Measurements from ENCODE around the gene SIX1.

The SIX1 gene

DNA sequence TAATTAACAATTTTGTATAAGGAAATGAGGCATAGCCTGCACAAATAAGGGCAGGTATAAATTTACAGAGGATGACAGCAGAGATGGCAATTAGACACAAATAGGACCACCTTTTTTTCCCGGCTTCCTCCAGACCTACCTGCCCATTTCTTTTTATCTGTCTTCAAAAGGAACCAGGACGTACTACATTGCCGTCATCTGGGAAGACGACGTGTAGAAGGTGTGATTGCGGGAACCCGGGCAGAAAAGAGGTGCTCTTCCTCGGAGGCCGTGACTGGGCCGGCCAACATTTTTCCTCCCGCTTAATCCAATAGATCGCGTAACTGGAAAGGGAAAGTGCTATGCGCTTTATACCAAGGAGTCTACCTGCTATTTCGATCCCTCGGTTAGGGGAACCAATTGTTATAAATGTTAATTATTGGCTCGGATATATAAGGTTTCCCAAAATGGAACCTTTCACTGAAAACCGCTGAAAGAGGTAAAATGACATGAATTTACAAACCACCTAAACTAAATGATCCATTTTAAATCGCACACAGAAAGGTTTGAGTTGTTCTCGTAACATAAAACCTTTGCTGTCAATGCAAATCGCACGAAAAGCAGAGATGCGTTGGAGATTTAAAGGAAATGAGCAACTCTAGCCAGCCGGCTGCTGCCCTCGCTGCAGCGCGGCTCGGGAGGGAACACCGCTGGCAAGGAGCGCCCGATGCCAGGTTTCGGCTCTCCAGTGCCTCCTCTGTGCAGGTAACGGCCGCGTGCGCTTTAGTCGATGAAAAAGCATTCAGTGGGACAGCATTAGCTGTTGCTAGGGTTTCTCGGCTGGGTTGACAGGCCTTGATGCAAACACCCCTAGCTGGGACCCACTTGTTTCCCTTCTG lies 2.8 kb upstream of the SIX1 start:
- DNase-seq (ENCODE audit: extremely low spot score): no peak
- ChIA-PET CTCF (interaction anchor here (0.6 kb wide), 1 partner anchor 70 kb away, joined by 3 read pairs; no protein-coding TSS in a partner anchor), POLR2A (interaction anchor here (1.2 kb wide), 1 partner anchor 329 kb away, joined by 5 read pairs; the partner anchor contains the start of genes SLC38A6 and TRMT5)
- no peak for TF ChIP-seq BHLHE40 (IDR thresholded peaks at IDR 0.05; ENCODE audit: borderline replicate concordance)
- TF ChIP-seq, protein P1, sequence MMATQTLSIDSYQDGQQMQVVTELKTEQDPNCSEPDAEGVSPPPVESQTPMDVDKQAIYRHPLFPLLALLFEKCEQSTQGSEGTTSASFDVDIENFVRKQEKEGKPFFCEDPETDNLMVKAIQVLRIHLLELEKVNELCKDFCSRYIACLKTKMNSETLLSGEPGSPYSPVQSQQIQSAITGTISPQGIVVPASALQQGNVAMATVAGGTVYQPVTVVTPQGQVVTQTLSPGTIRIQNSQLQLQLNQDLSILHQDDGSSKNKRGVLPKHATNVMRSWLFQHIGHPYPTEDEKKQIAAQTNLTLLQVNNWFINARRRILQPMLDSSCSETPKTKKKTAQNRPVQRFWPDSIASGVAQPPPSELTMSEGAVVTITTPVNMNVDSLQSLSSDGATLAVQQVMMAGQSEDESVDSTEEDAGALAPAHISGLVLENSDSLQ (IDR thresholded peaks at IDR 0.05): 0 out of 2 replicates have a peak, but pooled peaks have one; percentile 24
- TF ChIP-seq FOXM1 (IDR thresholded peaks at IDR 0.05; ENCODE audit: borderline replicate concordance): no peak
- TF ChIP-seq NFRKB (IDR thresholded peaks at IDR 0.05): no peak

DNA sequence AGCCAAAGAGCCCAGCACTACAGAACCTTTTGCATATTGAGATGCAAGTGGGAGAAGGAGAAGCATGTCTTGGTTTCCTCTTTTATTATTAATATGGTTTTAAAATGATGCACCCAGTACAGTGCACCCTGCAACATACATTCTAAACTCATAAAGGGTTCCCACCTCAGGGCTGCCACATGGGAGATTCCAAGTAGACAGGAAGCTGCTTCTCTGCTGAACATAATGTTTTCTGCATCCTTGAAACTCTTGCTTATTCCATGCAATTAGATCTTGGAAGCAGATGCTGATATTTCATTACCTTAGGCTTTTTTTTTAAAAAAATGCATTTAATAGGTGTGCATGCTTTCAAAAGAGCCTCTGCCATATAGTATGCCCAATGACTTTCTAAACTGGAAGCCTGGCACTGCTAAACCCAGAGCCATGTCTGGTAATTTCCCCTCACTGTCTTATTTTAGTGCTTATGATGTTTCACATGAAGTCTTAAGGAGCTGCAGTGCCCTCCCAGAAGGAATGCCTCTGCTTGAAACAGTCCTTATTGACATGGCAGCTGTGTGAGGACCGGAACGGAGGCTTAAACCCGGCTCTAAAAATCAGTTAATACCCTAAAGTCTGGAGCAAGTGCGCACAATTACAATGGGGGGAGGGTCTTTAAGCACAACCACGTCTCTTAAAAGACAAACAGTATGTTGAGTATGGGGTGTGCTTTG lies 2.0 kb upstream of the SIX1 start:
- ChIA-PET POLR2A (interaction anchor here (1.0 kb wide), 1 partner anchor 8 kb away, joined by 4 read pairs; no protein-coding TSS in a partner anchor), CTCF (no interaction called here)
- DNase-seq (ENCODE audit: extremely low spot score): no peak
- TF ChIP-seq SUZ12 (IDR thresholded peaks at IDR 0.05): no peak
- no peak for TF ChIP-seq ZNF384 (IDR thresholded peaks at IDR 0.05)
- TF ChIP-seq FOXA1 (IDR thresholded peaks at IDR 0.05): no peak
- no peak for TF ChIP-seq L3MBTL2 (conservative IDR thresholded peaks at IDR 0.05)

DNA sequence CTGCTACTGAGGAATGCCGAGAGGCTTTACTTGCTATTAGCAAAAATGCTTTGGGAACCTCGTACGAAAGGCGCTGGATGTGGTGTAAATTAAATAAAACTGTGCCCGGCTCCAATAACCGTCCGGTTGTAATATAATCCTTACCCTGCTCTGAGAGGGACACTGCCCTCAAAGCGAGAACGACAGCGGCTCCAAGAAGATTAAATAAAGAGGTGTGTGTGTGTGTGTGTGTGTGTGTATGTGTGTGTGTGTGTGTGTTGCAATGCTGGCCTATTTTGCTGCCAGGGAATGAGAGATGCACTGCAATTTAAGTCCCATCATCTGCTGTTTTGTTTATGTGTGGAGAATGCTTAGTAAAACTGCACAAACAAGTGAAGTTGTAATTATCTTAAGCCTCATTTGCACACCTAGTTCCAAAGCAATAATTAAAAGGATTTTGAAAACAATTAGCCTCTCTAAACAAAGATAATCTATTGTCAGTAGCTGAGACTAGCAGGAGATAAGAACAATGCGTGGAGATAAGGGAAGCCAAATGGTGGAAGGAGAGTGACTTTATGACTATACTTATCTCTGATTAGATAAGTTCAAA lies 1.2 kb upstream of the SIX1 start:
- DNase-seq (ENCODE audit: extremely low spot score): no peak
- TF ChIP-seq ELF4 (IDR thresholded peaks at IDR 0.05) (no peak), TARDBP (IDR thresholded peaks at IDR 0.05) (no peak), L3MBTL2 (conservative IDR thresholded peaks at IDR 0.05) (no peak), ZNF384 (IDR thresholded peaks at IDR 0.05) (no peak), FOXM1 (IDR thresholded peaks at IDR 0.05; ENCODE audit: borderline replicate concordance) (no peak), CTBP1 (IDR thresholded peaks at IDR 0.05; ENCODE audit: borderline replicate concordance) (peak; percentile 72), SP1 (IDR thresholded peaks at IDR 0.05) (no peak)
- TF ChIP-seq, protein P1 (IDR thresholded peaks at IDR 0.05): no peak
- POLR2A ChIA-PET: interaction anchor here (0.9 to 3.2 kb wide), 12 partner anchors 9 to 402 kb away, joined by 4 to 28 read pairs (median 6); partner anchors contain the start of genes PPM1A, SIX4, SLC38A6 and TRMT5
- CTCF ChIA-PET: interaction anchor here (0.6 to 0.9 kb wide), 2 partner anchors 15 to 329 kb away, joined by 3 read pairs; no protein-coding TSS in a partner anchor

DNA sequence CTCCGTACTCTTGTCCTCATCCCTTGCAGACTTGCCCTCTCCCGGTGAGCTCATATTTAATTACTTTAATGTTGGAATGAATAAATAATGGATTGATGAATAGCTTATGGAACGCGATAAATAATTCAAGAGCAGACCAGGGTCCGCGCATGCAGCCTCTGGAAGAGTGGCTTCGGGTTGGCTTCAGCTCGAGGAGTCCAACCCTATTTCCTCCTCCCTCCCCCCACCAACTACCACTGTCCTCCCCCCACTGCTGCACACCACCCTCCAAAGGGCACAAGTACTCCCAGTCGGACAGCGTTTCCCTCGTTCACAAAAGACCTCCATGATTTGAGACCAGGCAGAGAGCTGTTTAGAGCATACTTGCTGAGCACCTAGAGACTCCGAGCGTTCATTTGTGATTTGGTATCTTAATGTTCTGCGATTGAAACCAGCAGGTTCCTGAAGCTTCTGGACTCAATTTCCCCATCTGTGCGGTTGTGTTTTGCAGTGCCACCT lies 647 bp upstream of the SIX1 start:
- TF ChIP-seq BHLHE40 (IDR thresholded peaks at IDR 0.05; ENCODE audit: borderline replicate concordance) (no peak), ZNF384 (IDR thresholded peaks at IDR 0.05) (no peak), CTBP1 (IDR thresholded peaks at IDR 0.05; ENCODE audit: borderline replicate concordance) (0 out of 2 replicates have a peak, but pooled peaks have one; percentile 3), ARNT (IDR thresholded peaks at IDR 0.05) (no peak), FOXK2 (IDR thresholded peaks at IDR 0.05) (no peak), FOXA1 (IDR thresholded peaks at IDR 0.05) (no peak), LEF1 (IDR thresholded peaks at IDR 0.05; ENCODE audit: borderline replicate concordance) (no peak), SUZ12 (IDR thresholded peaks at IDR 0.05) (no peak)
- no peak for DNase-seq (ENCODE audit: extremely low spot score)
- CTCF ChIA-PET: interaction anchor here (0.6 to 0.9 kb wide), 3 partner anchors 14 to 379 kb away, joined by 3 read pairs; no protein-coding TSS in a partner anchor
- POLR2A ChIA-PET: interaction anchor here (0.9 to 3.2 kb wide), 11 partner anchors 9 to 401 kb away, joined by 4 to 28 read pairs (median 7); partner anchors contain the start of genes PPM1A, SIX4, SLC38A6 and TRMT5

DNA sequence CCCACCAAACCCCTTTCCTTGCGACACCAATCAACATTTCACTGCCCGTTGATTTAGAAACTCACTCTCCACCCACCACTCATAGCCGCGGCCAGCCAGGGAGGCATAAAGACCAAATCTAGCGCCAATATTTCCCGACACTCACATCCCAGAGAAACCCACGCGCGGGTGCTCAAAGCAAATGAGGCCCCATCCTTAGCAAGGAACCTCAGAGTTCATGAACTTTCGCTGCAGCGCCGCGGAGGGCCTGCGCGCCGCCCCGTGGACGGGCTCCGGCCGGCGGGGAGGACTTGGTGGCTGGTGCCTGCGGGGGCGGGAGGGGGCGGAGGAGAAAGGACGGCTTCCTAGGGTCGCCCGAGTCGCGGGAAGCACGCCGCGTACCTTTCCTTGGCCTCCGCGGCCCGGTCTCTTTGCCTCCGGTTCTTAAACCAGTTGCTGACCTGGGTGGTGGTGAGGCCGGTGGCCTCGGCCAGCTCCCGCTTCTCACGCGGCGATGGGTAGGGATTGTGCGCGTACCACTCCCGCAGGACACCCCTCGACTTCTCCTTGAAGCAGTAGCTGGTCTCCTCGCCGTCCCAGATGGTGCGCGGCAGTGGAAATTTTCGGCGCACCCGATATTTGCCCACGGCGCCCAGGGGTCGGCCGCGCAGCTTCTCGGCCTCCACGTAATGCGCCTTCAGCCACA lies 886 bp downstream of the SIX1 start:
- ChIA-PET CTCF (interaction anchor here (0.7 kb wide), 1 partner anchor 15 kb away, joined by 4 read pairs; no protein-coding TSS in a partner anchor), POLR2A (interaction anchor here (0.6 to 3.2 kb wide), 7 partner anchors 8 to 75 kb away, joined by 3 to 28 read pairs (median 4); partner anchors contain the start of gene SIX4)
- TF ChIP-seq BHLHE40 (IDR thresholded peaks at IDR 0.05; ENCODE audit: borderline replicate concordance) (no peak), NFRKB (IDR thresholded peaks at IDR 0.05) (no peak), LEF1 (IDR thresholded peaks at IDR 0.05; ENCODE audit: borderline replicate concordance) (no peak), FOXM1 (IDR thresholded peaks at IDR 0.05; ENCODE audit: borderline replicate concordance) (no peak), L3MBTL2 (conservative IDR thresholded peaks at IDR 0.05) (no peak), ARNT (IDR thresholded peaks at IDR 0.05) (no peak), ZNF384 (IDR thresholded peaks at IDR 0.05) (no peak), SUZ12 (IDR thresholded peaks at IDR 0.05) (no peak), CTBP1 (IDR thresholded peaks at IDR 0.05; ENCODE audit: borderline replicate concordance) (no peak), FOXA1 (IDR thresholded peaks at IDR 0.05) (no peak), TARDBP (IDR thresholded peaks at IDR 0.05) (no peak), FOXK2 (IDR thresholded peaks at IDR 0.05) (no peak), ELF4 (IDR thresholded peaks at IDR 0.05) (no peak), SP1 (IDR thresholded peaks at IDR 0.05) (no peak), HDGF (IDR thresholded peaks at IDR 0.05; ENCODE audit: borderline replicate concordance) (no peak)
- TF ChIP-seq, protein P1 (IDR thresholded peaks at IDR 0.05): no peak
- no peak for DNase-seq (ENCODE audit: extremely low spot score)
